Choroid plexus epithelial cell (primary cell): Measurements from ENCODE around the gene HSDL2.

Experiments used
- DNase-seq: peaks from one replicate; pipeline ENCODE4 v3.0.0-alpha.2; 2010; ENCODE audit warnings: low read depth
- H3K4me3 ChIP-seq: 2 replicates; pipeline ENCODE4 v1.5.1; 2011; ENCODE audit warnings: low read depth, mild to moderate bottlenecking, control low read depth, low read length, moderate library complexity
- TF ChIP-seq, protein P1 (sequence below): conservative IDR thresholded peaks from 2 replicates; pipeline ENCODE4 v1.5.1; 2011; ENCODE audit warnings: low read depth, mild to moderate bottlenecking, control low read depth, inconsistent platforms, low read length, moderate library complexity

Gene HSDL2

DNA sequence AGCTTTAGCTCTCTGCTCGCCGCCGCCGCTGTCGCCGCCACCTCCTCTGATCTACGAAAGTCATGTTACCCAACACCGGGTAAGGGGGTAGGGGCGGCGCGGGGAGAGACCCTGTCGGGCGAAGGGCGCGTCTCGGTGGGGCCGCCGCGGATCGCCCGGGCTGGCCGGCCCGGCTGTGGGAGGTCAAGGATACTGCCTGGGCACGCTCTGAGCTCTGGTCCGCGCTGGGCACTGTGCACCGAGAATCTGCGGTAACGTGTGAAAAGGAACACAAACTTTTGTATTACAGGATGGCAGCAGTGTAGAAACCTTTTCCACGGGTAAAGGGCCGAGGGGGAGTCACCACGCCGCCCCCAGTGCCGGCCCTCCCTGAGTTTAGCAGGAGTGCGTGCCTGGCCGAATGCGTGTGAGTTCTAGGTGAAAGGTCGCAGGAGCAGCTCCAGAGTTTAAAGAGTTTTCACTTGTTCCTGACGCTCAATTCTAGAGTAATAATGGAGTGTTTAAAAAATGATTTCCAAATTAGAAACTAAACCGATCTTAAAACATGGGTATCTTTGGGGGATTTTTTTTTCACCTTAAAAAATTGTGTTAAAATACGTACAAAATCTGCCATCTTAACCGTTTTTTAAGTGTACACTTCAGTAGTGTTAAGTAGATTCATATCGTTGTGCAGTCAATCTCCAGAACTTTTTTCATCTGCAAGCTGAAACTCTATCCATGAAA is at the start of gene HSDL2:
Gene HSDL2, plus strand, starts transcription at position 7 of the 723 bp plus-strand sequence. Its CDS starts 56 bp downstream, at position 63.
- TF ChIP-seq, protein P1, sequence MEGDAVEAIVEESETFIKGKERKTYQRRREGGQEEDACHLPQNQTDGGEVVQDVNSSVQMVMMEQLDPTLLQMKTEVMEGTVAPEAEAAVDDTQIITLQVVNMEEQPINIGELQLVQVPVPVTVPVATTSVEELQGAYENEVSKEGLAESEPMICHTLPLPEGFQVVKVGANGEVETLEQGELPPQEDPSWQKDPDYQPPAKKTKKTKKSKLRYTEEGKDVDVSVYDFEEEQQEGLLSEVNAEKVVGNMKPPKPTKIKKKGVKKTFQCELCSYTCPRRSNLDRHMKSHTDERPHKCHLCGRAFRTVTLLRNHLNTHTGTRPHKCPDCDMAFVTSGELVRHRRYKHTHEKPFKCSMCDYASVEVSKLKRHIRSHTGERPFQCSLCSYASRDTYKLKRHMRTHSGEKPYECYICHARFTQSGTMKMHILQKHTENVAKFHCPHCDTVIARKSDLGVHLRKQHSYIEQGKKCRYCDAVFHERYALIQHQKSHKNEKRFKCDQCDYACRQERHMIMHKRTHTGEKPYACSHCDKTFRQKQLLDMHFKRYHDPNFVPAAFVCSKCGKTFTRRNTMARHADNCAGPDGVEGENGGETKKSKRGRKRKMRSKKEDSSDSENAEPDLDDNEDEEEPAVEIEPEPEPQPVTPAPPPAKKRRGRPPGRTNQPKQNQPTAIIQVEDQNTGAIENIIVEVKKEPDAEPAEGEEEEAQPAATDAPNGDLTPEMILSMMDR = no peak
- DNase-seq = peak; percentile 37
- peak within 1 kb of the TSS; percentile 95 for H3K4me3 ChIP-seq

DNA sequence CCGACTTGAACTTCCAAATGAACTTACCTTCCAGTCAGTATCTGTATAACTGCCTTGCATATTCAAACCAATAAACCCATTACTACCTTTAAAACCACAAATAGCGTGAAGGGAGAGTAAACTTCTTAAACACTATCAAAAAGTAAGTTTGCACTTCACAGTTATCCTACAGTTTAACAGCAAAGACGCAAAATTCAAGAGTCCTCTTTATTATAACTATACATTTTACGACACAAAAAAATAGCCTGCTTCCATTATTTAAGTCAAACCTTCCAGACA is 48.3 kb upstream of the HSDL2 start:
- H3K4me3 ChIP-seq = peak overlapping the region; percentile 89
- DNase-seq = no peak
- TF ChIP-seq, protein P1 = no peak

DNA sequence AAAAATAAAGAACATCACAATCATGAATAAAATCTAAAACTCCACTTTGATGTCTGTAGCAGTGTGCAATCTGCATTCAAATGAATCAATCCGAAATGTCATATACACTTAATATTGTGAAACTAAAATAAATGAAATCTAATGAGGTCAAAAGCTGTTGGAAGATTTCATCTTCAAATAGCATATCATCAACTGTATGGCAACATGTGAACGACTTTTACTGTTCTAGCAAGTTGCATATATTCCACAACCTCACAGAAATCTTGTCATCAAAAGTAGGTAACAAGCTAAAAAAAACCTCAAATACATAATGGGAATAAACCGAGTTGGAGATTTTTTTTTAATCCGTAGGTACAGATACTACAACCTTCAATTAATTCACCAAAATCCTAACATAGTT is 47.7 kb upstream of the HSDL2 start:
- no peak for DNase-seq
- TF ChIP-seq, protein P1 = no peak
- peak overlapping the region; percentile 89 for H3K4me3 ChIP-seq

DNA sequence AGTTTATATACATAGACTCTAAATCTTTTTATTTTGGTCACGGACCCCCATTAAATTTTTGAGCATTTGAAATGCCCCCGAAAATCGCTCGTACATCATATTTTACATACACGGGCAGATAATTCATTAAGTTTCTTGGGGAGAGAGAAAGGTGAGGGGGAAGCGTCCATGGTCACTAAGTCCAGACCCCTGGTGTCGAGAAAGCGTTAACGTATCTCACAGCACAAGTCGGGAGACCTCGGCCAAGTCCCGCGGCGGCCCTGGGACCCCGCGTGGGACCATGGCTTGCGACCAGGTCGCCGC is 47.3 kb upstream of the HSDL2 start:
- peak overlapping the region; percentile 89 for H3K4me3 ChIP-seq
- no peak for DNase-seq
- TF ChIP-seq, protein P1 = peak; percentile 40

DNA sequence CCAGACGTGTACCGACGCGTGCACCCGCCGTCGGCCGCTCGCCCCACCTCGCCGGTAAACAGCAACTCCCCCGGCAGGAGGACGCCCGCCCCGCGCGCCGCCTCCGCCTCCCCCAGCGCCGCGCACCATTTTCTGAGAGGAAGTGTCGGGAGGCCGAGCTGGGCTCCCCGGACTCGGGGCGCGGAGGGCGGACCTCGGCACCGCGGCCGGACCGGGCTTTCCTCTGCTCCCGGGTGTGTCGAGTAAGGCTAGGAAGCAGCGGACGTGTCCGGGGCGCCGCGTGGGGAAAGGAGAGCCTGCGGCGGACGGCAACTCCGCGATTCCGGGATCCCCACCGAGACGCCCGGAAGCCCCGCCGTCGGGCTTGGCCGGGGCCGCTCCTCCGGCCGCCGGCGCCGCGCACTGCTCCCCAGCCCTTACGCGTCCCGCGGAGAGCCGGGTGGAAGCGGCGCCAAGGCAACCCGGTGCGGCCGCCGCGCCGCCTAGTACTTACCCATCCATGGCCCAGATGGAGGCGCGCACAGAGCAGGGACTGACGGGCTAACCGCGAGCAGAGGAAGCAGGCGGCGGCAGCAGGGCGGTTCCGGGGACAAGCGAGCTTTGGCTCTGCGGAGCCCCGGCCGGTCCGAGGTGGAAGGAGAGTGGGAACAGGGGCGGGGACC is 46.8 kb upstream of the HSDL2 start, which contains the start of gene PTBP3:
Gene PTBP3, minus strand, starts transcription at position 643 of the 662 bp plus-strand sequence. CDS start 35,754 bp downstream, outside the sequence.
- TF ChIP-seq, protein P1 = no peak
- peak within 1 kb of the TSS; percentile 89 for H3K4me3 ChIP-seq
- peak; percentile 69 for DNase-seq

DNA sequence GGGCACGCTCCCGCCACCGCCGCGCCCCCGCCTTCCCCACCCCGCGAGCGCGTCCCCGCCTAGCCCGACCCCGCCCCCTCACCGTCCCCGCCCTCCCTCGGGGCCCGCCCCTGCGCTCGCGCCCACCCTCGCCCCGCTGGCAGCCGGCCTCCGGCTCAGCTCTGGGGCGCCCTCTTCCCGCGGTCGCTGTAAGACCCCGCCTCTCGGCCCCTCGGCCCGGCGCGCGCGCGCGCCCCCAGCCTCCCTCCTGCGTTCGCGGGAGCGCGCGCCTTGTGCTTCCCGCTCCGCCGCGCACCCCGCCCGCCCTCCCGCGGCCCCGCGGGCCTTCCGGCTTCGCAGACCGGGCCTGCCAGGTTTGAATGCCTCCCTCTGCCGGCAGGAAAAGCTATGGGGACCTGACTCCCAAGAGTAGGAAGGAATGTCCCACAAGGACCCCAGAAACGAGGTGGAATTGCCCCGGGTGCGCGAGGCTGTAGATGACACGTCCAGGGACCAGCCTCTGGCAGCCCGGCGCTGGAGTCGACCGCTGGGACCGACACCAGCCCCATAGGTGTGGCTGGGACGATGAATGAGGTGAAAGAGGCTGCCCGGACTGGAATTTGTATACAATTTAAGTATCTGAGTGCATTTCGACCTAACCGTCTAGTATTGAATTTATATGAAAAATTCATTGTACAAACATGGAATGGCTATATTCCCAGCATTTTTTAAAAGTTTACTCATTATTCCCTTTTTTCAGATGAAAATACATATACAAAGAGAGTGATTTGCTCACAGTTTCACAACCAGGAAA is 46.1 kb upstream of the HSDL2 start:
- peak overlapping the region; percentile 89 for H3K4me3 ChIP-seq
- TF ChIP-seq, protein P1 = peak; percentile 72
- peak; percentile 97 for DNase-seq
